ENCODE results near the gene SERPINA5.

GRCh38 chr14:94532447-94532846, 48.8 kb upstream of the SERPINA5 start:
- TF ChIP-seq ZNF274 (IDR thresholded peaks at IDR 0.05; ENCODE audit: low read depth, low read length) (no peak), SUZ12 (IDR thresholded peaks at IDR 0.05; ENCODE audit: extremely low read depth, insufficient read depth, insufficient read length) (no peak), YY1 (IDR thresholded peaks at IDR 0.05; ENCODE audit: insufficient read depth, insufficient read length) (no peak)
